Bone marrow (tissue), 2 donors: Measurements from ENCODE around the gene MARCKSL1.
"Not testable (repeated sequence)": the region's sequence is repeated elsewhere in the genome, so short reads cannot be mapped to it uniquely, and the experiment has no call there.

Source experiments
- DNase-seq, 2 donors: peaks; one replicate each; lab custom pipeline; 2025; lab: John Stamatoyannopoulos, UW

Gene MARCKSL1

GRCh38 chr1:32289256-32289655 is 46.8 kb downstream of the MARCKSL1 start:
- no peak for DNase-seq

DNA sequence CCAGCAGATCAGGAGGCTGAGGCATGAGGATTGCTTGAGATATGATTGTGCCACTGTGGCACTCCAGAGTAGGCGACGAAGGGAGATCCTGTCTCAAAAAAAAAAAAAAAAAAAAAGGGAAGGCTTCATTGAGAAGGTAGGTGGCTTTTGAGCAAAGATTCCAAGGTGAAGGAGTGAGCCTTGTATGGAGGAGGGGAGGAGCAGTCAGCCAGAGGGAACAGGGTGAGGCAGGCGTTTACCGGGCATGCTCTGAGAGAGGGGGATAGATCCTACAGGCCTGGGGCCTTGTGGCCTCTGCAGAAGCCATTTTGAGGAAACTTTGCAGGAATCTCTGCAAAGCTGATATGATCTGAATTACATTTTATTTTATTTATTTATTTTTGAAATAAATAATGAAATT is 49.3 kb downstream of the MARCKSL1 start:
- DNase-seq: no peak

- DNase-seq: no peak
These were observed 50.4 kb downstream of the MARCKSL1 start for GRCh38 chr1:32285658-32286057.

GRCh38 chr1:32284777-32285176 is 51.3 kb downstream of the MARCKSL1 start:
- not testable (repeated sequence) for DNase-seq
